ENCODE measurements around the gene ADAMTS6.

Gene ADAMTS6

GRCh38 chr5:65268525-65268924, 213.2 kb downstream of the ADAMTS6 start:
- no peak for DNase-seq

- no peak for DNase-seq
Observed at GRCh38 chr5:65264420-65264819, 217.3 kb downstream of the ADAMTS6 start.

- no peak for DNase-seq
Observed at GRCh38 chr5:65263321-65263720, 218.4 kb downstream of the ADAMTS6 start.

- DNase-seq: no peak
Observed at GRCh38 chr5:65262649-65263059, 219.1 kb downstream of the ADAMTS6 start.

- DNase-seq: no peak
Observed at GRCh38 chr5:65262096-65262495, 219.6 kb downstream of the ADAMTS6 start.

- DNase-seq: no peak
Observed at GRCh38 chr5:65261499-65261898, 220.2 kb downstream of the ADAMTS6 start.

- DNase-seq: no peak
Observed at GRCh38 chr5:65255294-65255693, 226.4 kb downstream of the ADAMTS6 start.

- no peak for DNase-seq
Observed at GRCh38 chr5:65252977-65253376, 228.7 kb downstream of the ADAMTS6 start.

- DNase-seq: no peak
Observed at GRCh38 chr5:65248896-65249295, 232.8 kb downstream of the ADAMTS6 start.

GRCh38 chr5:65247594-65247993, 234.1 kb downstream of the ADAMTS6 start:
- no peak for DNase-seq

- no peak for DNase-seq
Observed at GRCh38 chr5:65246741-65247140, 235.0 kb downstream of the ADAMTS6 start.

- DNase-seq: no peak
Observed at GRCh38 chr5:65244031-65244430, 237.7 kb downstream of the ADAMTS6 start.

GRCh38 chr5:65243161-65243560, 238.6 kb downstream of the ADAMTS6 start:
- DNase-seq: no peak

GRCh38 chr5:65229841-65230240, 251.9 kb downstream of the ADAMTS6 start:
- DNase-seq: no peak

- no peak for DNase-seq
Observed at GRCh38 chr5:65213921-65214525, 267.7 kb downstream of the ADAMTS6 start.

- no peak for DNase-seq
Observed at GRCh38 chr5:65209341-65209740, 272.4 kb downstream of the ADAMTS6 start.

- no peak for DNase-seq
Observed at GRCh38 chr5:65204966-65205365, 276.8 kb downstream of the ADAMTS6 start.

- no peak for DNase-seq
Observed at GRCh38 chr5:65203746-65204145, 278.0 kb downstream of the ADAMTS6 start.

- DNase-seq: no peak
Observed at GRCh38 chr5:65199993-65200675, 281.6 kb downstream of the ADAMTS6 start.

- no peak for DNase-seq
Observed at GRCh38 chr5:65198456-65199120, 283.1 kb downstream of the ADAMTS6 start.

GRCh38 chr5:65197531-65198455, 283.9 kb downstream of the ADAMTS6 start:
- no peak for DNase-seq

GRCh38 chr5:65194871-65195270, 286.8 kb downstream of the ADAMTS6 start:
- no peak for DNase-seq

- no peak for DNase-seq
Observed at GRCh38 chr5:65192331-65192730, 289.4 kb downstream of the ADAMTS6 start.
